Activated CD4-positive, alpha-beta T cell treated with anti-CD3 and anti-CD28 coated beads, Interleukin-2, amount 10 ng/mL, durations not matched to agents 24 days and 14 days (primary cell): ENCODE results near the gene FOXF1. TPM values are rescaled to one million over a fixed set of nuclear protein-coding genes. Genes with fewer than 3 reads are reported as not detected.

ENCODE experiments used
- DNase-seq: peaks from one replicate; pipeline ENCODE4 v3.0.0; 2022
- H3K27ac Mint-ChIP-seq: one replicate; pipeline ENCODE4 v1.8.0; 2022; ENCODE audit warnings: mild to moderate bottlenecking, mixed read lengths
- H3K27me3 Mint-ChIP-seq: one replicate; pipeline ENCODE4 v1.8.0; 2022; ENCODE audit warnings: mixed read lengths
- H3K36me3 Mint-ChIP-seq: one replicate; pipeline ENCODE4 v1.8.0; 2022; ENCODE audit warnings: low read depth, mild to moderate bottlenecking, mixed read lengths
- H3K4me1 Mint-ChIP-seq: one replicate; pipeline ENCODE4 v1.8.0; 2021; ENCODE audit warnings: mixed read lengths
- H3K4me3 Mint-ChIP-seq: one replicate; pipeline ENCODE4 v1.8.0; 2022; ENCODE audit warnings: mild to moderate bottlenecking, moderate library complexity, mixed read lengths
- H3K9me3 Mint-ChIP-seq: one replicate; pipeline ENCODE4 v1.8.0; 2021; ENCODE audit warnings: mixed read lengths
- intact Hi-C: fragments of 100-400 bp; cut with micrococcal nuclease; formaldehyde crosslinking; loops from one replicate; pipeline ENCODE4 v1.15.1; 2023
- total RNA-seq: library from RNA; stranded (reverse); gene quantifications from 2 replicates; pipeline ENCODE4 v1.2.3, GENCODE V29; 2022

Gene FOXF1
- total RNA-seq, 1 donor from 2014 or later = not detected

- no peaks in the 10 kb centered on the region for H3K4me1 Mint-ChIP-seq
- H3K27ac Mint-ChIP-seq = peak overlapping the region; percentile 29
- no peaks in the 10 kb centered on the region for H3K9me3 Mint-ChIP-seq
- intact Hi-C loops = no loop called here
- H3K4me3 Mint-ChIP-seq = no peak overlapping the region
- H3K36me3 Mint-ChIP-seq = no peaks in the 10 kb centered on the region
- no peak for DNase-seq
- peaks cover 74% of the 10 kb centered on the region for H3K27me3 Mint-ChIP-seq
These were observed 13.9 kb upstream of the FOXF1 start for GRCh38 chr16:86496262-86496928.

GRCh38 chr16:86496929-86497461, 13.3 kb upstream of the FOXF1 start:
- Mint-ChIP-seq H3K4me3 (no peak overlapping the region), H3K9me3 (no peaks in the 10 kb centered on the region), H3K4me1 (no peaks in the 10 kb centered on the region), H3K36me3 (no peaks in the 10 kb centered on the region), H3K27me3 (peaks cover 77% of the 10 kb centered on the region), H3K27ac (peak overlapping the region; percentile 63)
- DNase-seq = no peak
- intact Hi-C loops = no loop called here

- Mint-ChIP-seq H3K4me1 (no peaks in the 10 kb centered on the region), H3K27me3 (peaks cover 78% of the 10 kb centered on the region), H3K4me3 (no peak overlapping the region), H3K27ac (no peak overlapping the region), H3K9me3 (no peaks in the 10 kb centered on the region), H3K36me3 (no peaks in the 10 kb centered on the region)
- intact Hi-C loops = loop anchor here (1.0 to 2.0 kb wide), 2 partner anchors 17 to 71 kb away; no protein-coding TSS in a partner anchor
- DNase-seq = no peak
These were observed 12.7 kb upstream of the FOXF1 start for GRCh38 chr16:86497551-86498021.

GRCh38 chr16:86498155-86498670, 12.1 kb upstream of the FOXF1 start:
- Mint-ChIP-seq H3K27ac (peak overlapping the region; percentile 56), H3K9me3 (no peaks in the 10 kb centered on the region), H3K4me3 (no peak overlapping the region), H3K36me3 (no peaks in the 10 kb centered on the region), H3K27me3 (peaks cover 80% of the 10 kb centered on the region), H3K4me1 (no peaks in the 10 kb centered on the region)
- no peak for DNase-seq
- intact Hi-C loops = loop anchor here (1.0 to 2.0 kb wide), 2 partner anchors 17 to 70 kb away; no protein-coding TSS in a partner anchor

- Mint-ChIP-seq H3K4me1 (no peaks in the 10 kb centered on the region), H3K27ac (peak overlapping the region; percentile 41)
- intact Hi-C loops = loop anchor here (1.0 to 2.0 kb wide), 2 partner anchors 16 to 69 kb away; no protein-coding TSS in a partner anchor
These were observed 11.5 kb upstream of the FOXF1 start for GRCh38 chr16:86498671-86499439.

GRCh38 chr16:86499440-86499786, 10.9 kb upstream of the FOXF1 start:
- intact Hi-C loops = loop anchor here (2.0 kb wide), 1 partner anchor 15 kb away; no protein-coding TSS in a partner anchor
- DNase-seq = no peak
- Mint-ChIP-seq H3K4me3 (no peak overlapping the region), H3K4me1 (no peaks in the 10 kb centered on the region), H3K27ac (no peak overlapping the region), H3K27me3 (peaks cover 81% of the 10 kb centered on the region), H3K36me3 (no peaks in the 10 kb centered on the region), H3K9me3 (no peaks in the 10 kb centered on the region)

More at GRCh38 chr16:86498671-86499439, 11.5 kb upstream of the FOXF1 start:
- Mint-ChIP-seq H3K36me3 (no peaks in the 10 kb centered on the region), H3K27me3 (peaks cover 81% of the 10 kb centered on the region), H3K4me3 (no peak overlapping the region), H3K9me3 (no peaks in the 10 kb centered on the region)
- no peak for DNase-seq

- intact Hi-C loops = loop anchor here (2.0 kb wide), 1 partner anchor 15 kb away; no protein-coding TSS in a partner anchor
- DNase-seq = no peak
- Mint-ChIP-seq H3K36me3 (no peaks in the 10 kb centered on the region), H3K27ac (no peak overlapping the region), H3K27me3 (peaks cover 85% of the 10 kb centered on the region), H3K4me3 (no peak overlapping the region), H3K9me3 (no peaks in the 10 kb centered on the region), H3K4me1 (no peaks in the 10 kb centered on the region)
These were observed 10.2 kb upstream of the FOXF1 start for GRCh38 chr16:86499889-86500707.

GRCh38 chr16:86500708-86501510, 9.4 kb upstream of the FOXF1 start:
- Mint-ChIP-seq H3K27me3 (peaks cover 82% of the 10 kb centered on the region), H3K36me3 (no peaks in the 10 kb centered on the region), H3K4me1 (peaks cover under 1% of the 10 kb centered on the region), H3K4me3 (no peak overlapping the region), H3K27ac (no peak overlapping the region), H3K9me3 (no peaks in the 10 kb centered on the region)
- intact Hi-C loops = no loop called here
- DNase-seq = no peak

GRCh38 chr16:86501989-86502855, 8.1 kb upstream of the FOXF1 start:
- no peak for DNase-seq
- Mint-ChIP-seq H3K4me1 (peaks cover 8% of the 10 kb centered on the region), H3K9me3 (no peaks in the 10 kb centered on the region), H3K4me3 (no peak overlapping the region), H3K36me3 (peaks cover 2% of the 10 kb centered on the region), H3K27ac (no peak overlapping the region), H3K27me3 (peaks cover 84% of the 10 kb centered on the region)
- intact Hi-C loops = no loop called here

- no peak for DNase-seq
- Mint-ChIP-seq H3K27me3 (peaks cover 88% of the 10 kb centered on the region), H3K36me3 (peaks cover 2% of the 10 kb centered on the region), H3K9me3 (no peaks in the 10 kb centered on the region), H3K27ac (no peak overlapping the region), H3K4me3 (no peak overlapping the region), H3K4me1 (peaks cover 13% of the 10 kb centered on the region)
- intact Hi-C loops = no loop called here
These were observed 7.2 kb upstream of the FOXF1 start for GRCh38 chr16:86502856-86503748.

GRCh38 chr16:86503830-86504229, 6.5 kb upstream of the FOXF1 start:
- Mint-ChIP-seq H3K4me1 (peaks cover 13% of the 10 kb centered on the region), H3K27ac (no peak overlapping the region), H3K27me3 (peaks cover 86% of the 10 kb centered on the region), H3K9me3 (no peaks in the 10 kb centered on the region), H3K4me3 (no peak overlapping the region), H3K36me3 (peaks cover 2% of the 10 kb centered on the region)
- intact Hi-C loops = no loop called here
- DNase-seq = no peak
